HG02678 (cell line): ENCODE results near the gene PLLP.

Source experiments
- ATAC-seq: cut with Tn5 transposase; IDR thresholded peaks from one replicate; pipeline ENCODE4 v1.9.1; 2021; ENCODE audit warnings: mild to moderate bottlenecking, moderate library complexity; ENCODE audit not compliant: unreplicated experiment

The PLLP gene

GRCh38 chr16:57226701-57227621 is 57.5 kb downstream of the PLLP start:
- no peak for ATAC-seq

GRCh38 chr16:57225978-57226377 is 58.5 kb downstream of the PLLP start:
- no peak for ATAC-seq

- ATAC-seq = no peak
These were observed 59.7 kb downstream of the PLLP start for GRCh38 chr16:57224651-57225335.

GRCh38 chr16:57223057-57223456 is 61.4 kb downstream of the PLLP start:
- no peak for ATAC-seq

- no peak for ATAC-seq
These were observed 67.5 kb downstream of the PLLP start for GRCh38 chr16:57216968-57217367.

GRCh38 chr16:57213462-57213861 is 71.0 kb downstream of the PLLP start:
- no peak for ATAC-seq

GRCh38 chr16:57209780-57210179 is 74.7 kb downstream of the PLLP start:
- no peak for ATAC-seq

- ATAC-seq = no peak
These were observed 75.5 kb downstream of the PLLP start for GRCh38 chr16:57208926-57209325.
